Smooth muscle cell (in vitro differentiated cells): ENCODE measurements around the gene GNAT2. TPM values are rescaled to one million over a fixed set of nuclear protein-coding genes. Genes with fewer than 3 reads are reported as not detected.

Experiments
- DNase-seq: peaks from one replicate; lab custom pipeline; 2025; ENCODE audit not compliant: unreplicated experiment; lab: John Stamatoyannopoulos, UW
- H2AFZ ChIP-seq: fragments of 200-600 bp; sonication (generic); 2 replicates; pipeline ENCODE4 v1.6.0; 2016; ENCODE audit warnings: antibody characterized with exemption, low read depth, mild to moderate bottlenecking
- H3F3A ChIP-seq: fragments of 200-600 bp; sonication (generic); 2 replicates; pipeline ENCODE4 v1.6.0; 2017; ENCODE audit warnings: antibody characterized with exemption, low read depth
- H3K27ac ChIP-seq: fragments of 200-600 bp; sonication (generic); 2 replicates; pipeline ENCODE4 v1.5.1; 2016; ENCODE audit warnings: low read depth, mild to moderate bottlenecking
- H3K27me3 ChIP-seq: fragments of 200-600 bp; sonication (generic); 2 replicates; pipeline ENCODE4 v1.6.1; 2016; ENCODE audit warnings: low read depth, mild to moderate bottlenecking
- H3K36me3 ChIP-seq: fragments of 200-600 bp; sonication (generic); 2 replicates; pipeline ENCODE4 v1.5.1; 2016; ENCODE audit warnings: low read depth
- H3K4me1 ChIP-seq: fragments of 200-600 bp; sonication (generic); 2 replicates; pipeline ENCODE4 v1.5.1; 2016; ENCODE audit warnings: low read depth
- H3K4me2 ChIP-seq: fragments of 200-600 bp; sonication (generic); 2 replicates; pipeline ENCODE4 v1.6.0; 2016; ENCODE audit warnings: mild to moderate bottlenecking
- H3K4me3 ChIP-seq: fragments of 200-600 bp; sonication (generic); 2 replicates; pipeline ENCODE4 v1.5.1; 2016; ENCODE audit warnings: mild to moderate bottlenecking
- H3K79me2 ChIP-seq: fragments of 200-600 bp; sonication (generic); 2 replicates; pipeline ENCODE4 v1.6.0; 2016; ENCODE audit warnings: low read depth, mild to moderate bottlenecking
- H3K9ac ChIP-seq: fragments of 200-600 bp; sonication (generic); 2 replicates; pipeline ENCODE4 v1.6.0; 2016; ENCODE audit warnings: low read depth
- H3K9me3 ChIP-seq: fragments of 200-600 bp; sonication (generic); replicated peaks from 2 replicates; pipeline ENCODE4 v1.5.1; 2016; ENCODE audit warnings: low read depth
- H4K20me1 ChIP-seq: fragments of 200-600 bp; sonication (generic); 2 replicates; pipeline ENCODE4 v1.6.0; 2016; ENCODE audit warnings: low read depth
- CTCF ChIP-seq: fragments of 200-600 bp; sonication (generic); IDR thresholded peaks from 2 replicates; pipeline ENCODE4 v1.5.1; 2017; ENCODE audit warnings: borderline replicate concordance, mild to moderate bottlenecking, antibody characterized with exemption; ENCODE audit not compliant: insufficient read depth, poor library complexity, severe bottlenecking
- WGBS: methylation state at CpG from one replicate; pipeline ENCODE4 v1.1.7; 2016; ENCODE audit warnings: low lambda C conversion rate; 5-methylcytosine and 5-hydroxymethylcytosine counted together
- polyA plus RNA-seq: library from polyadenylated mRNA; unstranded; fragments of >200 nt; fragmentation: Nextera tagmentation; extraction: Ambion mirVana; gene quantifications from 2 replicates; pipeline ENCODE4 v1.2.1, GENCODE V29; 2016
- total RNA-seq: library from RNA; depleted of rRNA; stranded (reverse); fragments of >200 nt; gene quantifications from 2 replicates; pipeline ENCODE4 v1.2.3, GENCODE V29; 2014

Gene GNAT2
- total and polyA plus RNA-seq, 2 experiments from 2014 or later = not detected

- 96% methylated on average over 2 of the region's 2 CpGs for WGBS
- no peak overlapping the region for H3K9ac ChIP-seq
Measured at GRCh38 chr1:109573785-109574184, 45.6 kb downstream of the GNAT2 start.

GRCh38 chr1:109570414-109570813, 49.0 kb downstream of the GNAT2 start:
- Histone ChIP-seq H3K9me3 (no peaks in the 10 kb centered on the region), H3K79me2 (peaks cover 100% of the 10 kb centered on the region), H3F3A (peaks cover 3% of the 10 kb centered on the region), H4K20me1 (peaks cover 99% of the 10 kb centered on the region), H3K4me2 (peak overlapping the region; percentile 1), H3K27me3 (no peaks in the 10 kb centered on the region), H3K4me1 (peaks cover 13% of the 10 kb centered on the region), H3K36me3 (no peaks in the 10 kb centered on the region), H3K9ac (no peak overlapping the region), H2AFZ (no peak overlapping the region), H3K27ac (peak overlapping the region; percentile 64), H3K4me3 (no peak overlapping the region)
- no peak for TF ChIP-seq CTCF
- 61% methylated on average over 3 of the region's 3 CpGs for WGBS
- DNase-seq = no peak

More at GRCh38 chr1:109573785-109574184, 45.6 kb downstream of the GNAT2 start:
- H3K9me3 ChIP-seq = no peaks in the 10 kb centered on the region
- H3K4me1 ChIP-seq = peaks cover 13% of the 10 kb centered on the region
- H3K79me2 ChIP-seq = peaks cover 97% of the 10 kb centered on the region
- no peak overlapping the region for H2AFZ ChIP-seq
- H3K27ac ChIP-seq = no peak overlapping the region
- DNase-seq = no peak
- H3K4me2 ChIP-seq = no peak overlapping the region
- H3K4me3 ChIP-seq = no peak overlapping the region
- peaks cover 97% of the 10 kb centered on the region for H4K20me1 ChIP-seq
- H3K36me3 ChIP-seq = peaks cover 3% of the 10 kb centered on the region
- no peaks in the 10 kb centered on the region for H3K27me3 ChIP-seq
- no peak for TF ChIP-seq CTCF
- peaks cover 3% of the 10 kb centered on the region for H3F3A ChIP-seq

- H3K27me3 ChIP-seq = no peaks in the 10 kb centered on the region
- no peak for TF ChIP-seq CTCF
- peaks cover 21% of the 10 kb centered on the region for H3K4me1 ChIP-seq
- peak overlapping the region; percentile 1 for H3K4me2 ChIP-seq
- peaks cover 100% of the 10 kb centered on the region for H4K20me1 ChIP-seq
- H3K27ac ChIP-seq = peak overlapping the region; percentile 64
- no peak for DNase-seq
- 96% methylated on average over 1 of the region's 1 CpG for WGBS
- H3K4me3 ChIP-seq = no peak overlapping the region
- H3K79me2 ChIP-seq = peaks cover 100% of the 10 kb centered on the region
- H3K9ac ChIP-seq = no peak overlapping the region
- H2AFZ ChIP-seq = no peak overlapping the region
- H3F3A ChIP-seq = peaks cover 3% of the 10 kb centered on the region
- no peaks in the 10 kb centered on the region for H3K36me3 ChIP-seq
- H3K9me3 ChIP-seq = no peaks in the 10 kb centered on the region
Measured at GRCh38 chr1:109569323-109569722, 50.1 kb downstream of the GNAT2 start.
